H1 (cell line): Measurements from ENCODE around the gene ARID1B. TPM values are rescaled to one million over a fixed set of nuclear protein-coding genes. Genes with fewer than 3 reads are reported as not detected.

Experiments used
- CTCF ChIA-PET: fragments of 300-600 bp; sonication (Branson Sonifier 250); formaldehyde crosslinking; loops from one replicate; lab custom pipeline; 2021; ENCODE audit not compliant: partially characterized antibody; lab: Charles Lee
- POLR2A ChIA-PET: fragments of 300-600 bp; sonication (Branson Sonifier 250); formaldehyde crosslinking; loops from one replicate; lab custom pipeline; 2021; ENCODE audit warnings: inconsistent platforms; ENCODE audit not compliant: partially characterized antibody; lab: Charles Lee
- DNase-seq, 2 experiments: peaks; one replicate each; pipeline versions ENCODE4 v3.0.0 to v3.0.0-alpha.2; 2010 to 2022; ENCODE audit warnings: low spot score in 2 of 2, low read depth in 1 of 2, mixed read lengths in 1 of 2
- FAIRE-seq: peaks from 2 replicates; lab custom pipeline; 2011; peaks lifted over from hg19 to GRCh38; lab: Jason Lieb, UNC
- H2AFZ ChIP-seq: 2 replicates; pipeline ENCODE4 v1.8.1; 2012; ENCODE audit warnings: low read length, inconsistent platforms
- H2AK5ac ChIP-seq: 2 replicates; pipeline ENCODE4 v1.6.1; 2013; ENCODE audit warnings: low read depth, low read length
- H2BK120ac ChIP-seq: replicated peaks from 2 replicates; pipeline ENCODE3; 2013; ENCODE audit warnings: low read depth, low read length, inconsistent platforms
- H2BK12ac ChIP-seq: 2 replicates; pipeline ENCODE4 v1.6.1; 2013; ENCODE audit warnings: low read depth, low read length
- H2BK15ac ChIP-seq: 2 replicates; pipeline ENCODE4 v1.6.1; 2013; ENCODE audit warnings: low read length
- H2BK20ac ChIP-seq: 2 replicates; pipeline ENCODE4 v1.6.1; 2013; ENCODE audit warnings: low read length
- H2BK5ac ChIP-seq: 2 replicates; pipeline ENCODE4 v1.6.1; 2013; ENCODE audit warnings: low read depth, low read length
- H3K14ac ChIP-seq: 2 replicates; pipeline ENCODE4 v1.6.1; 2013; ENCODE audit warnings: inconsistent platforms; ENCODE audit not compliant: insufficient read length
- H3K18ac ChIP-seq: 2 replicates; pipeline ENCODE4 v1.6.1; 2013; ENCODE audit warnings: low read length; ENCODE audit errors: extremely low read depth
- H3K23ac ChIP-seq: 2 replicates; pipeline ENCODE4 v1.6.1; 2013; ENCODE audit warnings: inconsistent platforms; ENCODE audit not compliant: insufficient read length
- H3K23me2 ChIP-seq: 2 replicates; pipeline ENCODE4 v1.6.1; 2013; ENCODE audit warnings: low read depth, low read length
- H3K27ac ChIP-seq: 2 replicates; pipeline ENCODE4 v1.6.1; 2011; ENCODE audit warnings: low read depth, low read length, inconsistent platforms
- H3K27me3 ChIP-seq, 4 experiments: replicated peaks in 1 of 4; 1 replicate in 1 of 4; 2 replicates in 3 of 4; pipeline versions ENCODE4 v1.6.1 to v1.8.1; 2011 to 2013; ENCODE audit warnings: low read length in 3 of 4, mild to moderate bottlenecking in 3 of 4, inconsistent platforms in 2 of 4, mixed read lengths in 2 of 4, moderate library complexity in 1 of 4; ENCODE audit not compliant: control insufficient read depth in 3 of 4, insufficient read depth in 3 of 4; ENCODE audit errors: extremely low read depth in 1 of 4
- H3K36me3 ChIP-seq, 4 experiments: 2 replicates each; pipeline versions ENCODE4 v1.6.1 to v1.8.1; 2011 to 2013; ENCODE audit warnings: mild to moderate bottlenecking in 4 of 4, low read length in 3 of 4, moderate library complexity in 2 of 4, control low read depth in 1 of 4, inconsistent platforms in 1 of 4; ENCODE audit not compliant: insufficient read depth in 4 of 4, control insufficient read depth in 2 of 4
- H3K4ac ChIP-seq: replicated peaks from 2 replicates; pipeline ENCODE3; 2013; ENCODE audit warnings: low read length, low read depth, mixed read lengths, inconsistent platforms; ENCODE audit not compliant: insufficient read length
- H3K4me1 ChIP-seq, 4 experiments: replicated peaks in 1 of 4; 1 replicate in 1 of 4; 2 replicates in 3 of 4; pipeline versions ENCODE4 v1.6.1 to v1.8.1; 2011 to 2013; ENCODE audit warnings: low read length in 3 of 4, inconsistent platforms in 2 of 4, mixed read lengths in 1 of 4; ENCODE audit not compliant: insufficient read depth in 4 of 4, control insufficient read depth in 3 of 4
- H3K4me2 ChIP-seq, 2 experiments: 2 replicates each; pipeline versions ENCODE4 v1.6.1 to v1.8.1; 2011 to 2013; ENCODE audit warnings: low read depth in 2 of 2, low read length in 2 of 2, control low read depth in 1 of 2, inconsistent platforms in 1 of 2, mild to moderate bottlenecking in 1 of 2; ENCODE audit not compliant: insufficient read depth in 1 of 2
- H3K4me3 ChIP-seq, 4 experiments: fragments of 200-600, 300-600 bp in 1 of 4; sonication (generic), shearing (Covaris generic), sonication (Bioruptor Twin) in 1 of 4; 2 replicates each; pipeline versions ENCODE4 v1.5.1 to v1.8.1; 2011 to 2016; ENCODE audit warnings: low read length in 4 of 4, low read depth in 3 of 4, control low read depth in 2 of 4, inconsistent platforms in 2 of 4, mild to moderate bottlenecking in 2 of 4, mixed read lengths in 1 of 4, moderate library complexity in 1 of 4; ENCODE audit not compliant: insufficient read depth in 2 of 4; ENCODE audit errors: extremely low read depth in 1 of 4
- H3K56ac ChIP-seq: replicated peaks from 2 replicates; pipeline ENCODE3; 2013; ENCODE audit warnings: low read depth, mild to moderate bottlenecking, mixed read lengths, low read length, inconsistent platforms; ENCODE audit not compliant: insufficient read length
- H3K79me1 ChIP-seq: 2 replicates; pipeline ENCODE4 v1.6.1; 2013; ENCODE audit warnings: low read depth, low read length, control low read depth
- H3K79me2 ChIP-seq, 2 experiments: 2 replicates each; pipeline versions ENCODE4 v1.6.1 to v1.8.1; 2012 to 2013; ENCODE audit warnings: low read length in 2 of 2, mild to moderate bottlenecking in 2 of 2, inconsistent platforms in 1 of 2; ENCODE audit not compliant: insufficient read depth in 2 of 2, control insufficient read depth in 1 of 2
- H3K9ac ChIP-seq, 4 experiments: replicated peaks in 1 of 4; 1 replicate in 1 of 4; 2 replicates in 3 of 4; pipeline versions ENCODE4 v1.6.1 to v1.8.1; 2011 to 2013; ENCODE audit warnings: low read depth in 3 of 4, low read length in 3 of 4, control low read depth in 2 of 4, mild to moderate bottlenecking in 2 of 4, moderate library complexity in 2 of 4, inconsistent platforms in 1 of 4; ENCODE audit errors: extremely low read depth in 1 of 4
- H3K9me3 ChIP-seq, 2 experiments: 2 replicates each; pipeline versions ENCODE4 v1.6.1 to v1.8.1; 2012 to 2013; ENCODE audit warnings: mild to moderate bottlenecking in 2 of 2, moderate library complexity in 2 of 2, control low read depth in 1 of 2, inconsistent platforms in 1 of 2, low read depth in 1 of 2, low read length in 1 of 2, mixed read lengths in 1 of 2; ENCODE audit not compliant: insufficient read depth in 2 of 2
- H4K20me1 ChIP-seq, 2 experiments: replicated peaks in 1 of 2; 2 replicates each; pipeline versions ENCODE3 to v1.8.1; 2011 to 2013; ENCODE audit warnings: inconsistent platforms in 2 of 2, low read length in 2 of 2, mild to moderate bottlenecking in 1 of 2; ENCODE audit not compliant: insufficient read depth in 2 of 2, control insufficient read depth in 1 of 2
- H4K5ac ChIP-seq: 2 replicates; pipeline ENCODE4 v1.6.1; 2013; ENCODE audit warnings: low read length, low read depth, mixed read lengths, inconsistent platforms; ENCODE audit not compliant: insufficient read length
- H4K8ac ChIP-seq: 2 replicates; pipeline ENCODE4 v1.8.0; 2013; ENCODE audit warnings: mild to moderate bottlenecking, moderate library complexity, low read length, inconsistent platforms; ENCODE audit not compliant: insufficient read depth; ENCODE audit errors: extremely low read depth
- H4K91ac ChIP-seq: replicated peaks from 2 replicates; pipeline ENCODE3; 2013; ENCODE audit warnings: low read length, mixed read lengths, inconsistent platforms; ENCODE audit not compliant: insufficient read length
- ATF3 ChIP-seq: IDR thresholded peaks from 2 replicates; pipeline ENCODE4 v1.6.1; 2011; ENCODE audit warnings: low read depth, mild to moderate bottlenecking, low read length; ENCODE audit not compliant: insufficient read depth
- BACH1 ChIP-seq: IDR thresholded peaks from 2 replicates; pipeline ENCODE4 v1.6.1; 2012; ENCODE audit warnings: low read length, improper control_type of control experiment
- CHD2 ChIP-seq: IDR thresholded peaks from 2 replicates; pipeline ENCODE4 v1.6.1; 2012; ENCODE audit warnings: low read length, improper control_type of control experiment
- GTF2F1 ChIP-seq: IDR thresholded peaks from 2 replicates; pipeline ENCODE4 v1.6.1; 2012; ENCODE audit warnings: low read depth, low read length, improper control_type of control experiment, borderline replicate concordance
- KDM5A ChIP-seq: fragments of 200-600 bp; IDR thresholded peaks from 2 replicates; pipeline ENCODE4 v1.7.1; 2012; ENCODE audit warnings: mild to moderate bottlenecking, low read length, inconsistent platforms, mixed read lengths
- NRF1 ChIP-seq: IDR thresholded peaks from 2 replicates; pipeline ENCODE4 v1.6.1; 2011; ENCODE audit warnings: mild to moderate bottlenecking, low read depth, low read length, improper control_type of control experiment
- PHF8 ChIP-seq: fragments of 200-600 bp; sonication (generic); conservative IDR thresholded peaks from 2 replicates; pipeline ENCODE4 v1.7.1; 2012; ENCODE audit warnings: low read depth, mild to moderate bottlenecking, inconsistent platforms, low read length, moderate library complexity
- RXRA ChIP-seq: IDR thresholded peaks from 2 replicates; pipeline ENCODE4 v1.6.1; 2011; ENCODE audit warnings: low read depth, mild to moderate bottlenecking, low read length, moderate library complexity; ENCODE audit not compliant: insufficient read depth
- SIX5 ChIP-seq: IDR thresholded peaks from 2 replicates; pipeline ENCODE4 v1.6.1; 2011; ENCODE audit warnings: mild to moderate bottlenecking, low read depth, low read length
- SP1 ChIP-seq: IDR thresholded peaks from 2 replicates; pipeline ENCODE4 v1.6.1; 2011; ENCODE audit warnings: low read depth, low read length
- SP2 ChIP-seq: IDR thresholded peaks from 2 replicates; pipeline ENCODE4 v1.6.1; 2012; ENCODE audit warnings: mild to moderate bottlenecking, low read length, inconsistent platforms
- SUZ12 ChIP-seq: fragments of 200-600 bp; sonication (generic); IDR thresholded peaks from 2 replicates; pipeline ENCODE4 v1.6.1; 2012; ENCODE audit warnings: mild to moderate bottlenecking, inconsistent platforms, low read length, moderate library complexity, mixed read lengths
- ZNF274 ChIP-seq: IDR thresholded peaks from 2 replicates; pipeline ENCODE4 v1.7.0; 2012; ENCODE audit warnings: low read length, borderline replicate concordance; ENCODE audit errors: extremely low read depth
- WGBS, 2 experiments: shearing (Covaris generic) in 1 of 2; methylation state at CpG; one replicate each; pipeline versions ENCODE4 v1.1.6 to v1.1.7; 2013 to 2015; ENCODE audit warnings: low lambda C conversion rate in 2 of 2, mixed read lengths in 2 of 2, inconsistent platforms in 1 of 2, low coverage in 1 of 2, missing lambda C conversion rate in 1 of 2; ENCODE audit not compliant: insufficient replicate concordance in 2 of 2, insufficient coverage in 1 of 2, insufficient read length in 1 of 2; ENCODE audit errors: extremely low coverage in 1 of 2, missing lambda C conversion rate in 1 of 2; 5-methylcytosine and 5-hydroxymethylcytosine counted together
- polyA plus RNA-seq, 7 experiments: library from polyadenylated mRNA; depleted of rRNA in 3 of 7; stranded (reverse) in 5 of 7; unstranded in 2 of 7; fragments of >200 nt in 5 of 7; fragments of 200-250 nt in 2 of 7; gene quantifications; 1 replicate in 5 of 7; 2 replicates in 1 of 7; 4 replicates in 1 of 7; pipeline versions ENCODE4 v1.2.1 to v1.2.3, GENCODE V29; 2011 to 2013; ENCODE audit warnings: missing spikeins in 2 of 7, mixed read lengths in 2 of 7
- total RNA-seq: library from RNA; stranded (reverse); fragmentation: NEBNext Ultra II Directional; extraction: Animal tissue kit (Norgen Biotek cat#: 25700); gene quantifications from 2 replicates; pipeline ENCODE4 v1.2.1, GENCODE V29; 2021

ARID1B gene
- total and polyA plus RNA-seq, 2 of the 8 experiments (the other 6 are each of a cell fraction or from before 2014, with no cell fraction given), result 24.3 to 70.3 TPM

DNA sequence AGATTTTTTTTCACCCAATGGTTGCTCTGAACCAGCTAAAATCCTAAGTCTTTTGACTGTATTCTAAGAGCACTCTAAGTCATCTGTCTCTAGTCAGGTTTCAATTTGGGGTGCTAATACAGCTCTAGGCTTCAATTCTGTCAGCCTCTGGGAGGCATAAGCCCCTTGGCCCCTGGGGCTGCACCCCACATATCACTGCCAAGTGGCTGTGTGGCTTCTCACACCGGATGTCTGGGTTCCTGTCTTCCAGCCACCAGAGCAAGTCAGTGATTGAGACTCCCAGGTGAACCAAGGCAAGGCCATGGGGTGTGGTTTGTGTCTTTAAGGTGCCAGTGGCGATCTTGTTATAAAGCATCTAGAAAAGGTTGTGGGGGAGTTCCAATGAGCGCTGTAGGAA, 409.6 kb downstream of the ARID1B start:
- no peak for DNase-seq
- Histone ChIP-seq H3K18ac (no peak overlapping the region), H3K4me2 (no peak overlapping the region), H4K20me1 (peaks cover 0 to 2% of the 10 kb centered on the region in 2 experiments), H2BK12ac (no peak overlapping the region), H2BK120ac (no peak overlapping the region), H3K79me2 (no peaks in the 10 kb centered on the region), H2BK20ac (no peak overlapping the region), H3K14ac (no peak overlapping the region), H3K4me3 (no peak overlapping the region), H4K91ac (no peak overlapping the region), H4K8ac (no peak overlapping the region), H4K5ac (no peak overlapping the region), H3K79me1 (no peaks in the 10 kb centered on the region), H3K9me3 (no peaks in the 10 kb centered on the region), H3K36me3 (peaks cover 11 to 28% (median 24%) of the 10 kb centered on the region in 4 experiments), H3K56ac (no peak overlapping the region), H3K23me2 (no peaks in the 10 kb centered on the region), H3K9ac (no peak overlapping the region), H3K4me1 (no peaks in the 10 kb centered on the region), H3K27ac (no peak overlapping the region), H2BK5ac (no peak overlapping the region), H3K23ac (no peak overlapping the region), H2BK15ac (no peak overlapping the region), H3K27me3 (no peaks in the 10 kb centered on the region), H3K4ac (no peak overlapping the region), H2AFZ (no peak overlapping the region), H2AK5ac (no peak overlapping the region)
- CTCF ChIA-PET, result interaction anchor here (0.6 to 11.3 kb wide), 8 partner anchors 8 to 155 kb away, joined by 3 to 128 read pairs (median 4); no protein-coding TSS in a partner anchor
- 90% methylated on average over 3 of the region's 3 CpGs; no CpG with 5 or more reads in 1 of the 2 experiments for WGBS, 2 experiments
- TF ChIP-seq CHD2 (no peak), KDM5A (no peak), SP2 (no peak), NRF1 (no peak), SIX5 (no peak), ATF3 (no peak), RXRA (no peak), BACH1 (no peak), GTF2F1 (no peak), PHF8 (no peak), SUZ12 (no peak), SP1 (no peak), ZNF274 (no peak)
- POLR2A ChIA-PET, result interaction anchor here (0.8 to 1.1 kb wide), 2 partner anchors 8 to 16 kb away, joined by 3 to 4 read pairs; no protein-coding TSS in a partner anchor
- FAIRE-seq, result no peak
